Gastrocnemius medialis (tissue), 4 donors: Measurements from ENCODE around the gene AIDA. TPM values are rescaled to one million over a fixed set of nuclear protein-coding genes. Genes with fewer than 3 reads are reported as not detected.
"Not testable (repeated sequence)": the region's sequence is repeated elsewhere in the genome, so short reads cannot be mapped to it uniquely, and the experiment has no call there.

ENCODE experiments used
- ATAC-seq, 2 donors: fragments of 150-250 bp; one replicate each; pipeline ENCODE4 v1.9.1; 2016
- DNase-seq, 2 donors: peaks; one replicate each; pipeline ENCODE4 v3.0.0-alpha.2; 2019
- H3K27ac ChIP-seq, 4 donors: fragments of 200-600 bp; sonication (generic); 1 replicate in 1 of 4; 2 replicates in 3 of 4; pipeline ENCODE4 v1.5.1; 2016 to 2018; ENCODE audit warnings: mild to moderate bottlenecking in 2 of 4, moderate library complexity in 1 of 4
- H3K27me3 ChIP-seq, 3 donors: fragments of 200-600 bp; sonication (generic) in 2 of 3; 1 replicate in 1 of 3; 2 replicates in 2 of 3; pipeline versions ENCODE4 v1.5.1 to v1.6.0; 2016 to 2019; ENCODE audit warnings: mild to moderate bottlenecking in 1 of 3, moderate library complexity in 1 of 3
- H3K36me3 ChIP-seq, 2 donors: fragments of 200-600 bp; sonication (generic) in 1 of 2; one replicate each; pipeline ENCODE4 v1.5.1; 2017 to 2018
- H3K4me1 ChIP-seq, 2 donors: fragments of 200-600 bp; sonication (generic) in 1 of 2; one replicate each; pipeline ENCODE4 v1.5.1; 2016 to 2017; ENCODE audit warnings: mild to moderate bottlenecking in 2 of 2
- H3K4me3 ChIP-seq, 4 donors: fragments of 200-600 bp; sonication (generic) in 3 of 4; 1 replicate in 1 of 4; 2 replicates in 3 of 4; pipeline ENCODE4 v1.5.1; 2016 to 2019; ENCODE audit warnings: mild to moderate bottlenecking in 2 of 4
- H3K9me3 ChIP-seq, 3 donors: fragments of 200-600 bp; sonication (generic) in 2 of 3; 1 replicate in 1 of 3; 2 replicates in 2 of 3; pipeline ENCODE4 v1.5.1; 2016 to 2019
- POLR2A ChIP-seq, 2 donors: fragments of 450-650 bp; IDR thresholded peaks; one replicate each; pipeline ENCODE4 v1.6.1; 2017; ENCODE audit warnings: antibody characterized with exemption in 2 of 2, mild to moderate bottlenecking in 2 of 2, moderate library complexity in 2 of 2
- in situ Hi-C, 4 donors: fragments of 200-750 bp; cut with MboI; loops; one replicate each; pipeline versions ENCODE4 v1.15.0 to v1.8.0; 2017; ENCODE audit warnings: low sequenced_read_pairs in 4 of 4
- intact Hi-C: fragments of 100-400 bp; cut with DNase I; formaldehyde crosslinking; loops from one replicate; pipeline ENCODE4 v1.15.1; 2023; ENCODE audit warnings: low total_unique reads
- total RNA-seq, 4 donors: library from RNA; depleted of rRNA; stranded (reverse); fragments of >200 nt; gene quantifications; one replicate each; pipeline versions ENCODE4 v1.1.0 to v1.2.3, GENCODE V29; 2016
- TF ChIP-seq, protein P1 (sequence below), 5 experiments: fragments of 450-650 bp in 3 of 5; fragments of 200-600 bp in 2 of 5; sonication (generic) in 2 of 5; IDR thresholded peaks in 4 of 5; conservative IDR thresholded peaks in 1 of 5; 1 replicate in 4 of 5; 2 replicates in 1 of 5; pipeline ENCODE4 v1.5.1; 2016 to 2019; ENCODE audit warnings: antibody characterized with exemption in 5 of 5, mild to moderate bottlenecking in 3 of 5, moderate library complexity in 3 of 5

Gene AIDA
- total RNA-seq, 4 donors from 2014 or later: 19.6 to 32.8 (median 25.8) TPM

DNA sequence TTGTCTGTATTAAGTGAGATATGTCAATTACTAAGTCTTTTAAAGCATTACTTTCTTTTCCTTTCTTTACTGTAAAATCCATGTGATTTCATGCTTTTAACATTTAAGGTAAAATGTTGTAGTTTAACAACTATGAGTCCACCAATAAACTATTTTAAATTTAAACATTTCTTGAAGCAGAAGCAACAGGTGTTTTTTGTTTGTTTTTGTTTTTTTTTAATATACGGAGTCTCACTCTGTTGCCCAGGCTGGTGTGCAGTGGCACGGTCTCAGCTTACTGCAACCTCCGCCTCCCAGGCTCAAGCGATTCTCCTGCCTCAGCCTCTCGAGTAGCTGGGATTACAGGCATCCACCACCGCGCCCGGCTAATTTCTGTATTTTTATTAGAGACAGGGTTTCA is 15.6 kb downstream of the AIDA start:
- Histone ChIP-seq H3K36me3 (peaks cover 0 to 36% of the 10 kb centered on the region in 2 donors), H3K27ac (no peak overlapping the region), H3K4me1 (no peaks in the 10 kb centered on the region), H3K9me3 (no peaks in the 10 kb centered on the region), H3K27me3 (no peaks in the 10 kb centered on the region), H3K4me3 (no peak overlapping the region)
- in situ Hi-C loops: no loop called here
- intact Hi-C loops: no loop called here
- TF ChIP-seq, protein P1, sequence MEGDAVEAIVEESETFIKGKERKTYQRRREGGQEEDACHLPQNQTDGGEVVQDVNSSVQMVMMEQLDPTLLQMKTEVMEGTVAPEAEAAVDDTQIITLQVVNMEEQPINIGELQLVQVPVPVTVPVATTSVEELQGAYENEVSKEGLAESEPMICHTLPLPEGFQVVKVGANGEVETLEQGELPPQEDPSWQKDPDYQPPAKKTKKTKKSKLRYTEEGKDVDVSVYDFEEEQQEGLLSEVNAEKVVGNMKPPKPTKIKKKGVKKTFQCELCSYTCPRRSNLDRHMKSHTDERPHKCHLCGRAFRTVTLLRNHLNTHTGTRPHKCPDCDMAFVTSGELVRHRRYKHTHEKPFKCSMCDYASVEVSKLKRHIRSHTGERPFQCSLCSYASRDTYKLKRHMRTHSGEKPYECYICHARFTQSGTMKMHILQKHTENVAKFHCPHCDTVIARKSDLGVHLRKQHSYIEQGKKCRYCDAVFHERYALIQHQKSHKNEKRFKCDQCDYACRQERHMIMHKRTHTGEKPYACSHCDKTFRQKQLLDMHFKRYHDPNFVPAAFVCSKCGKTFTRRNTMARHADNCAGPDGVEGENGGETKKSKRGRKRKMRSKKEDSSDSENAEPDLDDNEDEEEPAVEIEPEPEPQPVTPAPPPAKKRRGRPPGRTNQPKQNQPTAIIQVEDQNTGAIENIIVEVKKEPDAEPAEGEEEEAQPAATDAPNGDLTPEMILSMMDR (IDR thresholded peaks at IDR 0.05 in 4 of 5, conservative IDR thresholded peaks at IDR 0.05 in 1 of 5): no peak
- no peak for TF ChIP-seq POLR2A (IDR thresholded peaks at IDR 0.05)
- ATAC-seq (no peak), DNase-seq (no peak)

DNA sequence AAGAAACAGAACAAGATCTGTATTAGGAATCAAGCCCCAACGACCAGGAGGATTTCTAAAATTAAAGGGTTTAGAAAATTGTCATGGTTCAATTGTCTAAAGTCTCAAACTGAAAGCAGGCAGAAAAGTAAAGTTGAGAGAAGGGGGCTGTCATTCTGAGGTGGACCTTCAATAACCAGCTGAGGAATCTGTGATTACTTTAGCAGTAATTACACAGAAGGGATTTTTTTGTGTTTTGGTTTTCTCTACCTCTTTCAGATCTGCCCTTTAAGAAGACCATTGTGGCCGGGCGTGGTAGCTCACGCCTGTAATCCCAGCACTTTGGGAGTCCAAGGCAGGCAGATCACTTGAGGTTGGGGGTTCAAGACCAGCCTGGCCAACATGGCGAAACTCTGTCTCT is 17.4 kb downstream of the AIDA start:
- ATAC-seq (no peak), DNase-seq (no peak)

DNA sequence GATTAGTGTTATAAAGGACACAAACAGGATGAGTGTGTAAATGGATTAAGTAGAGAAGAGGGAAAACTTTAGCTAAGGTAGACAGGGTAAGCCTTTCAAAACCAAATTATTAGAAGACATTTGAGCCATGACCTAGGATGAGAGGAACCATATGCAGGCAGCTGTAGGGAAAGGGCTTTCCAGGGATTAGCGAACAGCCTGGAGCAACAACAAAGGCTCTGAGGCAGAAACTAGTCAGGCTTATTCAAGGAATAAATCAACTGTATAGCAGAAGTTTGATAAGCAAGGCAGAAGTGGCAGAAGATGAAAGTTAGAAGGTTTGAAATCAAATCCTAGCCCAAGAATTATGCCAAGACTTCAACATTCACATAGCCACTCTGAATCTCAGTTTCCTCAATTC is 21.3 kb downstream of the AIDA start:
- intact Hi-C loops: no loop called here
- ATAC-seq (no peak), DNase-seq (no peak)
- Histone ChIP-seq H3K4me3 (no peak overlapping the region), H3K27ac (no peak overlapping the region), H3K27me3 (no peaks in the 10 kb centered on the region), H3K9me3 (no peaks in the 10 kb centered on the region), H3K4me1 (no peaks in the 10 kb centered on the region), H3K36me3 (peaks cover 4 to 24% of the 10 kb centered on the region in 2 donors)
- in situ Hi-C loops: no loop called here
- TF ChIP-seq, protein P1 (IDR thresholded peaks at IDR 0.05 in 4 of 5, conservative IDR thresholded peaks at IDR 0.05 in 1 of 5): no peak
- TF ChIP-seq POLR2A (IDR thresholded peaks at IDR 0.05): no peak

More for the DNA sequence above, 17.4 kb downstream of the AIDA start:
- intact Hi-C loops (no loop called here), in situ Hi-C loops (no loop called here)
- no peaks in the 10 kb centered on the region for H3K9me3 ChIP-seq
- TF ChIP-seq, protein P1 (IDR thresholded peaks at IDR 0.05 in 4 of 5, conservative IDR thresholded peaks at IDR 0.05 in 1 of 5): no peak
- no peak for TF ChIP-seq POLR2A (IDR thresholded peaks at IDR 0.05)
- H3K27ac ChIP-seq: no peak overlapping the region
- no peaks in the 10 kb centered on the region for H3K27me3 ChIP-seq
- peaks cover 0 to 17% of the 10 kb centered on the region in 2 donors for H3K36me3 ChIP-seq
- H3K4me3 ChIP-seq: no peak overlapping the region
- no peaks in the 10 kb centered on the region for H3K4me1 ChIP-seq

DNA sequence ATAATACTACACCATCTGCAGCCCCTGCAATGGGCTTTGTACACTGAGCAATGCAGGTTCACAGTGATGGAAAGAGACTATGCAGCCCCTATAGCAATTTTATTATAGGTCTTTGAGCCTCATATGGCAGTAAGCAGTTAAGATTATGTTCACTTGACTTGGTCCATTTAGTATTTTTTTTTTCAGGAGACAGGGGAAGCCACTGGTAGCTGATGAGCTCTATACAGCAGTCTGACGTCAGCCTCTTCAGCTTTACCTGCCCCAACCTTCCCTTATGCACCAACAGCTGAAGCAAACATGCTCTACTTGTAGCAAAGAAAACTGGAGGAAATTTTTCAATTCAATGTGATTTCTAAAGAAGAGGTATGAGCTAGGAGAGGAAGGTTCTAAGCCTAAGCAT is 32.2 kb downstream of the AIDA start:
- TF ChIP-seq, protein P1 (IDR thresholded peaks at IDR 0.05 in 4 of 5, conservative IDR thresholded peaks at IDR 0.05 in 1 of 5): no peak
- no peak for TF ChIP-seq POLR2A (IDR thresholded peaks at IDR 0.05)
- in situ Hi-C loops: no loop called here
- Histone ChIP-seq H3K4me3 (no peak overlapping the region), H3K4me1 (no peaks in the 10 kb centered on the region), H3K27ac (no peak overlapping the region), H3K27me3 (no peaks in the 10 kb centered on the region), H3K9me3 (no peaks in the 10 kb centered on the region), H3K36me3 (peaks cover 0 to 9% of the 10 kb centered on the region in 2 donors)
- ATAC-seq (no peak), DNase-seq (no peak)
- intact Hi-C loops: no loop called here

DNA sequence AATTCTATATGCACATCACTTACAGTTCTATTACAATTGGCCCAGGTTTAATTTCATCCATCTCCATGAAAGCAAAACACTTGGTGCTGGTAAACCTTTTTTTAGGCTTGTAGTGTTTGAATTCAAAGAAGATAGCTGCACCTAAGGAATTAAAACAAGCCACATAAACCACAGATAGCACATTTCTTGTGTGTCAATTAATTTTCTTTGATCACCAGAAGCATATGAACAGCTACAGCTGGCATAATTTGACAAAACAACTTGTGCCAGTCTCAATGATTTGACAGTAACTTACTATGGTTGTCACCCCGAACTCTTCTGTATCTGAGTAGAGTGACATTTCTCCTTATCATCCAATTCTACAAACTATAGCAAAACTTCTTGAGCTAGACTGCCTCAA is 42.2 kb downstream of the AIDA start:
- intact Hi-C loops (no loop called here), in situ Hi-C loops (no loop called here)
- Histone ChIP-seq H3K4me3 (no peak overlapping the region), H3K27me3 (no peaks in the 10 kb centered on the region), H3K4me1 (no peaks in the 10 kb centered on the region), H3K36me3 (peaks cover 3 to 47% of the 10 kb centered on the region in 2 donors), H3K9me3 (no peaks in the 10 kb centered on the region), H3K27ac (no peak overlapping the region)
- TF ChIP-seq, protein P1 (IDR thresholded peaks at IDR 0.05 in 4 of 5, conservative IDR thresholded peaks at IDR 0.05 in 1 of 5): no peak
- no peak for TF ChIP-seq POLR2A (IDR thresholded peaks at IDR 0.05)
- DNase-seq (no peak), ATAC-seq (no peak)

DNA sequence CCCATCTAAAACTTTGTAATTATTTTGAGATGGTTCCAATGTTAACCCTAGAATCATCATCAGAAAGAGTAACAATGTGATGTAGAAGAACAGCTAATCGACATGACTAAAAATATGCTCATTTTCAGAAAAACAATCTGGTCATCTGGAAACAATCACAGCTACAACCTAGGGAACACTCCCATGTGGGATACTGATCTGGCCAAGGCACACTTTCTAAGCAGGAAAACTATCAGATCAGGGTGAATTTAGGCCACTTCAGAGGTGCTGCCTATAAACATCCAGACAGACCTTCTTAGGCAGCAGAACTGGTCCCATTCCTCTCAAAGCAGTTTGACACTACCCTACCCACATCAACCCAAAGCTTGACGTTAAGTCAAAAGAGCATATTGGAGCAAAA is 43.2 kb downstream of the AIDA start:
- H3K27me3 ChIP-seq, intact Hi-C loops, DNase-seq, H3K4me1 ChIP-seq, H3K9me3 ChIP-seq, H3K27ac ChIP-seq, H3K4me3 ChIP-seq, in situ Hi-C loops: not testable (repeated sequence)
- peaks cover 3 to 50% of the 10 kb centered on the region in 2 donors for H3K36me3 ChIP-seq
- peak in 1 of 2 donors; percentile 16 for ATAC-seq

DNA sequence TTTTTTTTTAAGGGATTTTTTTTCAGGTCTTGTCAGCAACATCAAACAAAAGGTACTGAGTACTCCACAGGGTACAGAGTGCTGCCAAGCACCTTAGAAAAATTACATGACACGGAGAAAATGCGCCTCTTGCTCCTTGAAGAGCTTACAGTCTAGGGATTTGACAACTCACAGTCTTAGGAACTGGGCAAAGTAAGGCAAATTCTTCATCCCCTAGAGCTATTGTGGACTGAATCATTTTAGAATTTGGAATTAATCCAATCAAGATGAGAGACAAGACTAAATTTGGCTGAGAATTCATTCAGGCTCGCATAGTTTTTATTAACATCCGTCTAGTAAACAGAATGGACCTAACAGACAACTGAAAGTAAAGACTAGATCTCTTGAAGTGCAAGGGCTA is 44.1 kb downstream of the AIDA start:
- H3K9me3 ChIP-seq, H3K4me3 ChIP-seq, intact Hi-C loops, DNase-seq, H3K4me1 ChIP-seq, ATAC-seq, H3K27ac ChIP-seq, in situ Hi-C loops, H3K27me3 ChIP-seq: not testable (repeated sequence)
- H3K36me3 ChIP-seq: peaks cover 3 to 59% of the 10 kb centered on the region in 2 donors
